Loucy (cell line): ENCODE results near the gene SLC26A1.
A peak's percentile ranks its signal among the peaks of the same experiment; 100 is the strongest.

Source experiments
- H2AFZ ChIP-seq: fragments of 200-600 bp; sonication (generic); 2 replicates; pipeline ENCODE4 v1.6.0; 2016; ENCODE audit warnings: antibody characterized with exemption, mild to moderate bottlenecking, low read length, moderate library complexity
- H3F3A ChIP-seq: fragments of 200-600 bp; 2 replicates; pipeline ENCODE4 v1.6.0; 2016; ENCODE audit warnings: antibody characterized with exemption, low read depth, mild to moderate bottlenecking
- H3K27me3 ChIP-seq: fragments of 200-600 bp; sonication (generic); 2 replicates; pipeline ENCODE4 v1.6.1; 2014; ENCODE audit warnings: low read length, mild to moderate bottlenecking; ENCODE audit not compliant: insufficient read depth, poor library complexity, severe bottlenecking
- H3K36me3 ChIP-seq: fragments of 200-600 bp; sonication (generic); 2 replicates; pipeline ENCODE4 v1.6.1; 2016; ENCODE audit warnings: low read length; ENCODE audit not compliant: insufficient read depth
- H3K4me1 ChIP-seq: fragments of 200-600 bp; sonication (generic); 2 replicates; pipeline ENCODE4 v1.5.1; 2014; ENCODE audit warnings: low read length, mild to moderate bottlenecking; ENCODE audit not compliant: insufficient read depth, poor library complexity, severe bottlenecking
- H3K4me2 ChIP-seq: fragments of 200-600 bp; sonication (generic); 2 replicates; pipeline ENCODE4 v1.6.0; 2014; ENCODE audit warnings: antibody characterized with exemption, low read length, low read depth, mild to moderate bottlenecking; ENCODE audit not compliant: poor library complexity, severe bottlenecking
- H3K4me3 ChIP-seq: fragments of 200-600 bp; sonication (generic); 2 replicates; pipeline ENCODE4 v1.5.1; 2014; ENCODE audit warnings: low read length, mild to moderate bottlenecking, mixed read lengths; ENCODE audit not compliant: poor library complexity, severe bottlenecking
- H3K79me2 ChIP-seq: fragments of 200-600 bp; sonication (generic); 2 replicates; pipeline ENCODE4 v1.6.1; 2014; ENCODE audit warnings: low read length; ENCODE audit not compliant: insufficient read depth
- H3K9ac ChIP-seq: fragments of 200-600 bp; sonication (generic); 2 replicates; pipeline ENCODE4 v1.6.0; 2014; ENCODE audit warnings: mild to moderate bottlenecking, low read depth, low read length, moderate library complexity; ENCODE audit not compliant: poor library complexity, severe bottlenecking
- H3K9me2 ChIP-seq: fragments of 200-600 bp; sonication (generic); replicated peaks from 2 replicates; pipeline ENCODE4 v1.6.1; 2016; ENCODE audit warnings: low read depth, low read length, mixed read lengths
- H3K9me3 ChIP-seq: fragments of 200-600 bp; sonication (generic); 2 replicates; pipeline ENCODE4 v1.6.1; 2014; ENCODE audit warnings: mild to moderate bottlenecking, antibody characterized with exemption, low read length, low read depth; ENCODE audit not compliant: insufficient read depth
- H4K20me1 ChIP-seq: fragments of 200-600 bp; sonication (generic); 2 replicates; pipeline ENCODE4 v1.6.0; 2014; ENCODE audit warnings: antibody characterized with exemption, low read length, mild to moderate bottlenecking; ENCODE audit not compliant: insufficient read depth, poor library complexity, severe bottlenecking
- EZH2phosphoT487 ChIP-seq: fragments of 200-600 bp; IDR thresholded peaks from 2 replicates; pipeline ENCODE4 v1.6.1; 2018; ENCODE audit warnings: antibody characterized with exemption, mild to moderate bottlenecking, moderate library complexity, borderline replicate concordance
- TF ChIP-seq, protein P1 (sequence below): fragments of 200-600 bp; sonication (generic); conservative IDR thresholded peaks from 2 replicates; pipeline ENCODE4 v1.5.1; 2014; ENCODE audit warnings: mild to moderate bottlenecking, antibody characterized with exemption, low read length

SLC26A1 gene

DNA sequence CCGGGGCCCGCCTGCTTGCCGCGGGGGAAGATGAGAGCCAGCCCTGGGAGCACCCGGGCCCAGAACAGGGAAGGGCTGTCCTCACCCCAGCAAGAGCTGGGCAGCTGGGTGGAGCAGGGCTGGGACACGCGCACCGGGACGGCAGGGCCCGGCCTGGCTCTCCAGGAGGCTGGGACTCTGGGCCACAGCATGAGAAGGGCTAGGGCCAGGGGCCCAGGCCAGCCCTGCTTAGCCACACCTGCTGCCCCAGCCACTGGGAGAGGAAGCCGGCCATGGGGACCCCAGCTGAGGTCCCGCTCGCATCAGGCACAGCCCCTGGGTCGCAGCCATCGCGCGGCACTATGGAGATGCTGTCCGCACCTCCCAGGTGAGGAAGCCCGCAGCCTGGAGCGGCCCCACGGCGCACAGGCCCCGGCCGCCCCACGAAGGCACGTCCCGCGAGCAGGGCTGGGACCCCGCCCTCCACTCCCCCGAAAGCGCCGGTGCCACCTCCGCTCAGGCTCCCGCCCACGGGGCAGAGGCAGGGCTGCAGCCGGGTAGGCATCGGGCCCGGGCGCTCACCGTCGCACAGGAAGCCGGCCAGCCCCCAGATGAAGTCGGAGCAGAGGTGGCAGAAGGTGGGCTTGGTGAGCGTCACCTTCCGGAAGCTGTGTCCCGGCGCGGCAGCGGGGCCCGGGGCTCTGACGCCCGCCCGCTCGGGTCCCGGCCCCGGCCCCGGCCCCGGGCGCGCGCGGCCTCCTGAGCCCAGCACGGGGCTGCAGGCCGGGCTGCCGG lies 20.4 kb downstream of the SLC26A1 start:
- Histone ChIP-seq H3K9me2 (no peaks in the 10 kb centered on the region), H3K9ac (peak overlapping the region; percentile 68), H2AFZ (peak overlapping the region; percentile 87; the same call in 1 of the 2 replicates), H3K4me2 (peak overlapping the region; percentile 87), H3K27me3 (no peaks in the 10 kb centered on the region), H3K79me2 (peaks cover 11% of the 10 kb centered on the region; the same call in 1 of the 2 replicates), H3K4me1 (peaks cover 32% of the 10 kb centered on the region), H3K4me3 (peak overlapping the region; percentile 82), H4K20me1 (no peaks in the 10 kb centered on the region), H3K36me3 (no peaks in the 10 kb centered on the region), H3K9me3 (no peaks in the 10 kb centered on the region), H3F3A (no peaks in the 10 kb centered on the region)
- TF ChIP-seq, protein P1, sequence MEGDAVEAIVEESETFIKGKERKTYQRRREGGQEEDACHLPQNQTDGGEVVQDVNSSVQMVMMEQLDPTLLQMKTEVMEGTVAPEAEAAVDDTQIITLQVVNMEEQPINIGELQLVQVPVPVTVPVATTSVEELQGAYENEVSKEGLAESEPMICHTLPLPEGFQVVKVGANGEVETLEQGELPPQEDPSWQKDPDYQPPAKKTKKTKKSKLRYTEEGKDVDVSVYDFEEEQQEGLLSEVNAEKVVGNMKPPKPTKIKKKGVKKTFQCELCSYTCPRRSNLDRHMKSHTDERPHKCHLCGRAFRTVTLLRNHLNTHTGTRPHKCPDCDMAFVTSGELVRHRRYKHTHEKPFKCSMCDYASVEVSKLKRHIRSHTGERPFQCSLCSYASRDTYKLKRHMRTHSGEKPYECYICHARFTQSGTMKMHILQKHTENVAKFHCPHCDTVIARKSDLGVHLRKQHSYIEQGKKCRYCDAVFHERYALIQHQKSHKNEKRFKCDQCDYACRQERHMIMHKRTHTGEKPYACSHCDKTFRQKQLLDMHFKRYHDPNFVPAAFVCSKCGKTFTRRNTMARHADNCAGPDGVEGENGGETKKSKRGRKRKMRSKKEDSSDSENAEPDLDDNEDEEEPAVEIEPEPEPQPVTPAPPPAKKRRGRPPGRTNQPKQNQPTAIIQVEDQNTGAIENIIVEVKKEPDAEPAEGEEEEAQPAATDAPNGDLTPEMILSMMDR, result no peak
- no peak for TF ChIP-seq EZH2phosphoT487

GRCh38 chr4:971666-972500 lies 21.3 kb downstream of the SLC26A1 start:
- Histone ChIP-seq H3K4me3 (peak overlapping the region; percentile 82), H3F3A (no peaks in the 10 kb centered on the region), H3K9ac (peak overlapping the region; percentile 68), H3K4me2 (peak overlapping the region; percentile 87), H3K9me3 (no peaks in the 10 kb centered on the region), H3K79me2 (peaks cover 11% of the 10 kb centered on the region; the same call in 1 of the 2 replicates), H3K27me3 (no peaks in the 10 kb centered on the region), H3K36me3 (no peaks in the 10 kb centered on the region), H3K4me1 (peaks cover 29% of the 10 kb centered on the region), H2AFZ (no peak overlapping the region), H4K20me1 (no peaks in the 10 kb centered on the region), H3K9me2 (no peaks in the 10 kb centered on the region)
- TF ChIP-seq, protein P1, result no peak
- TF ChIP-seq EZH2phosphoT487, result no peak

GRCh38 chr4:970854-971520 lies 22.2 kb downstream of the SLC26A1 start:
- H3K9me3 ChIP-seq, result no peaks in the 10 kb centered on the region
- H3K9me2 ChIP-seq, result no peaks in the 10 kb centered on the region
- peak overlapping the region; percentile 28 for H3K4me2 ChIP-seq
- peak overlapping the region; percentile 7 for H3K4me3 ChIP-seq
- TF ChIP-seq, protein P1, result no peak
- TF ChIP-seq EZH2phosphoT487, result no peak
- no peaks in the 10 kb centered on the region for H3K27me3 ChIP-seq
- no peaks in the 10 kb centered on the region for H3F3A ChIP-seq
- no peaks in the 10 kb centered on the region for H4K20me1 ChIP-seq
- peaks cover 25% of the 10 kb centered on the region for H3K4me1 ChIP-seq
- no peak overlapping the region for H2AFZ ChIP-seq
- H3K9ac ChIP-seq, result no peak overlapping the region
- peaks cover 11% of the 10 kb centered on the region; the same call in 1 of the 2 replicates for H3K79me2 ChIP-seq
- H3K36me3 ChIP-seq, result no peaks in the 10 kb centered on the region
